IMR-90 (cell line): ENCODE measurements around the gene OR5B17. TPM values are rescaled to one million over a fixed set of nuclear protein-coding genes. Genes with fewer than 3 reads are reported as not detected.

ENCODE experiments used
- ATAC-seq: fragments of 200-7000 bp; cut with Tn5 transposase; 2 replicates; pipeline ENCODE4 v1.9.1; 2020; ENCODE audit warnings: low read depth, mild to moderate bottlenecking, moderate library complexity
- BruUV-seq: library from RNA; stranded (reverse); fragments of 400-500 nt; replicated peaks from 2 replicates; lab custom pipeline; 2021; lab: Mats Ljungman, UMichigan
- CTCF ChIA-PET: fragments of 300-600 bp; formaldehyde crosslinking; extraction: SDS; loops from one replicate; lab custom pipeline; 2021; ENCODE audit warnings: antibody characterized with exemption; lab: Yijun Ruan, JAX
- POLR2A ChIA-PET: fragments of 300-600 bp; sonication (Branson Sonifier 250); formaldehyde crosslinking; loops from one replicate; lab custom pipeline; 2022; ENCODE audit warnings: antibody characterized with exemption; ENCODE audit not compliant: unreplicated experiment; lab: Charles Lee
- DNase-seq: peaks from one replicate; pipeline ENCODE4 v3.0.0; 2013
- H2AFZ ChIP-seq: replicated peaks from 2 replicates; pipeline ENCODE3; 2013; ENCODE audit warnings: low read length, mild to moderate bottlenecking; ENCODE audit not compliant: poor library complexity
- H2AK5ac ChIP-seq: 2 replicates; pipeline ENCODE4 v1.6.1; 2013; ENCODE audit warnings: low read depth, low read length, inconsistent platforms
- H2AK9ac ChIP-seq: replicated peaks from 2 replicates; pipeline ENCODE3; 2013; ENCODE audit warnings: mild to moderate bottlenecking, low read depth, low read length, moderate library complexity; ENCODE audit not compliant: poor library complexity
- H2BK120ac ChIP-seq: 2 replicates; pipeline ENCODE4 v1.6.1; 2013; ENCODE audit warnings: low read depth, low read length, inconsistent platforms
- H2BK15ac ChIP-seq: 3 replicates; pipeline ENCODE4 v1.6.1; 2013; ENCODE audit warnings: low read depth, low read length, inconsistent platforms
- H2BK20ac ChIP-seq: 2 replicates; pipeline ENCODE4 v1.6.1; 2013; ENCODE audit warnings: low read depth, mild to moderate bottlenecking, inconsistent platforms, low read length, moderate library complexity
- H2BK5ac ChIP-seq: 2 replicates; pipeline ENCODE4 v1.6.1; 2013; ENCODE audit warnings: mild to moderate bottlenecking, low read depth, low read length, inconsistent platforms; ENCODE audit not compliant: poor library complexity, severe bottlenecking
- H3K14ac ChIP-seq: replicated peaks from 2 replicates; pipeline ENCODE4 v1.6.1; 2013; ENCODE audit warnings: low read depth, low read length, inconsistent platforms
- H3K18ac ChIP-seq: 2 replicates; pipeline ENCODE4 v1.6.1; 2013; ENCODE audit warnings: low read depth, low read length, control low read depth
- H3K23ac ChIP-seq: 2 replicates; pipeline ENCODE4 v1.6.1; 2013; ENCODE audit warnings: low read depth, low read length, inconsistent platforms
- H3K27ac ChIP-seq: 2 replicates; pipeline ENCODE4 v1.5.1; 2013; ENCODE audit warnings: mild to moderate bottlenecking, control low read depth, low read length; ENCODE audit not compliant: insufficient read depth
- H3K27me3 ChIP-seq: 2 replicates; pipeline ENCODE4 v1.6.1; 2013; ENCODE audit warnings: low read length; ENCODE audit not compliant: control insufficient read depth, insufficient read depth
- H3K36me3 ChIP-seq: 2 replicates; pipeline ENCODE4 v1.6.1; 2013; ENCODE audit warnings: low read length, mixed read lengths; ENCODE audit not compliant: control insufficient read depth, insufficient read depth
- H3K4ac ChIP-seq: 2 replicates; pipeline ENCODE4 v1.6.1; 2013; ENCODE audit warnings: low read depth, low read length, inconsistent platforms
- H3K4me1 ChIP-seq: 2 replicates; pipeline ENCODE4 v1.6.1; 2013; ENCODE audit warnings: low read length, mixed read lengths; ENCODE audit not compliant: control insufficient read depth, insufficient read depth
- H3K4me2 ChIP-seq: 2 replicates; pipeline ENCODE4 v1.6.1; 2013; ENCODE audit warnings: low read depth, mild to moderate bottlenecking, control low read depth, low read length, moderate library complexity
- H3K4me3 ChIP-seq: 2 replicates; pipeline ENCODE4 v1.5.1; 2013; ENCODE audit warnings: low read depth, mild to moderate bottlenecking, control low read depth, low read length, moderate library complexity; ENCODE audit not compliant: insufficient read depth
- H3K56ac ChIP-seq: 2 replicates; pipeline ENCODE4 v1.6.1; 2013; ENCODE audit warnings: low read length, inconsistent platforms; ENCODE audit not compliant: insufficient read depth; ENCODE audit errors: extremely low read depth
- H3K79me1 ChIP-seq, 2 experiments: 2 replicates each; pipeline ENCODE4 v1.6.1; 2013; ENCODE audit warnings: low read length in 2 of 2, inconsistent platforms in 1 of 2, low read depth in 1 of 2
- H3K9ac ChIP-seq: 2 replicates; pipeline ENCODE4 v1.6.1; 2013; ENCODE audit warnings: low read depth, low read length, control low read depth
- H3K9me1 ChIP-seq: 2 replicates; pipeline ENCODE4 v1.6.1; 2013; ENCODE audit warnings: low read length, inconsistent platforms; ENCODE audit not compliant: insufficient read depth
- H3K9me3 ChIP-seq: 2 replicates; pipeline ENCODE4 v1.6.1; 2013; ENCODE audit warnings: low read length; ENCODE audit not compliant: control insufficient read depth, insufficient read depth
- H4K20me1 ChIP-seq: 2 replicates; pipeline ENCODE4 v1.6.1; 2013; ENCODE audit warnings: low read length, inconsistent platforms; ENCODE audit not compliant: insufficient read depth
- H4K5ac ChIP-seq: 2 replicates; pipeline ENCODE4 v1.6.1; 2013; ENCODE audit warnings: mild to moderate bottlenecking, low read depth, low read length, control low read depth
- H4K8ac ChIP-seq, 2 experiments: 2 replicates each; pipeline ENCODE4 v1.6.1; 2013; ENCODE audit warnings: low read depth in 2 of 2, low read length in 2 of 2, control low read depth in 1 of 2, inconsistent platforms in 1 of 2
- H4K91ac ChIP-seq: 2 replicates; pipeline ENCODE4 v1.6.1; 2013; ENCODE audit warnings: low read depth, low read length, inconsistent platforms; ENCODE audit not compliant: insufficient read depth
- BHLHE40 ChIP-seq: fragments of 150-350 bp; IDR thresholded peaks from 2 replicates; pipeline ENCODE4 v1.6.1; 2016; ENCODE audit warnings: mild to moderate bottlenecking, low read depth, low read length
- FOS ChIP-seq: fragments of 150-350 bp; IDR thresholded peaks from 2 replicates; pipeline ENCODE4 v1.6.1; 2016; ENCODE audit warnings: low read depth, low read length
- NFE2L2 ChIP-seq: fragments of 150-350 bp; IDR thresholded peaks from 2 replicates; pipeline ENCODE4 v1.6.1; 2016; ENCODE audit warnings: low read depth, mild to moderate bottlenecking, low read length
- dilution Hi-C: fragments of 300-500 bp; cut with HindIII; formaldehyde crosslinking; loops from one replicate; pipeline ENCODE4 v1.14.3; 2018; ENCODE audit warnings: low sequenced_read_pairs; ENCODE audit not compliant: unreplicated experiment
- in situ Hi-C: fragments of 300-500 bp; cut with MboI; formaldehyde crosslinking; loops from 3 replicates; pipeline ENCODE4 v1.14.3; 2019; ENCODE audit warnings: low sequenced_read_pairs, inconsistent platforms, mixed read lengths
- intact Hi-C: fragments of 100-400 bp; cut with micrococcal nuclease; formaldehyde crosslinking; loops from 2 replicates; pipeline ENCODE4 v1.10.0; 2022
- polyA plus RNA-seq, 3 experiments: library from polyadenylated mRNA; depleted of rRNA; stranded (reverse); fragments of >200 nt; gene quantifications; 2 replicates each; pipeline ENCODE4 v1.2.3, GENCODE V29; 2012; ENCODE audit warnings: low replicate concordance in 1 of 3
- total RNA-seq: library from RNA; depleted of rRNA; stranded (reverse); fragments of >200 nt; gene quantifications from 2 replicates; pipeline ENCODE4 v1.2.3, GENCODE V29; 2012

Gene OR5B17
- total and polyA plus RNA-seq, 2 of the 4 experiments (the other 2 are of a cell fraction), result not detected

DNA sequence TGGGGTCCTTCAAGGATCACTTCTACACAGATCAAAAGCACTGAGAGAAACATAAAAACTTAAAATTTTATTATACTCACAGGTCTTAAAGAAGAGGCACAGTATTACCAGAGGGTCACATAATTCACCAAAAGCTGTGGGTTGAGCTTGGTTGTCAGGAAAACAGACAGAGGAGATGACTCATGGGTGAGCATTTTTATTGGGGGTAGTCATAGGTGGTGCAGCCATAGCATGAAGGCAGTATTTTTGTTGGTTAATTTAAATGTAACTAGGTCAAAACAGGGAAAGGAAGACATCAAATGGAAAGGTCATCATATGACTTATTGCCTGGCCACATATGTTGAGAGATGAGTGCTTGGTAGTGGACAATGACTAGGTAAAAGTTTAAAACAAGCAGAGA lies 24.2 kb downstream of the OR5B17 start:
- ATAC-seq (peak; percentile 83), DNase-seq (peak; percentile 89)
- H3K56ac ChIP-seq, result peak overlapping the region; percentile 90
- H3K18ac ChIP-seq, result peak overlapping the region; percentile 99
- peak overlapping the region; percentile 57 to 92 for H4K8ac ChIP-seq
- H3K9me1 ChIP-seq, result no peaks in the 10 kb centered on the region
- intact Hi-C loops, result loop anchor here (5.0 kb wide), 1 partner anchor 58 kb away; no protein-coding TSS in a partner anchor
- peak overlapping the region; percentile 86; the same call in 1 of the 2 replicates for H3K14ac ChIP-seq
- peak overlapping the region; percentile 96 for H2BK5ac ChIP-seq
- H2AFZ ChIP-seq, result no peak overlapping the region
- peak overlapping the region; percentile 83 for H4K91ac ChIP-seq
- peaks cover 5% of the 10 kb centered on the region; the same call in 1 of the 2 replicates for H3K4me1 ChIP-seq
- no peaks in the 10 kb centered on the region for H3K36me3 ChIP-seq
- no peaks in the 10 kb centered on the region for H3K27me3 ChIP-seq
- peaks cover 3% of the 10 kb centered on the region for H3K9me3 ChIP-seq
- peak overlapping the region; percentile 71 for H3K23ac ChIP-seq
- ChIA-PET POLR2A (interaction anchor here (1.0 kb wide), 1 partner anchor 19 kb away, joined by 3 read pairs; no protein-coding TSS in a partner anchor), CTCF (no interaction called here)
- dilution Hi-C loops, result no loop called here
- peak overlapping the region; percentile 20; the same call in 1 of the 3 replicates for H2BK15ac ChIP-seq
- peak overlapping the region; percentile 53 for H3K27ac ChIP-seq
- H3K4me2 ChIP-seq, result peak overlapping the region; percentile 66; the same call in 1 of the 2 replicates
- peak overlapping the region; percentile 90 for H2BK120ac ChIP-seq
- H4K20me1 ChIP-seq, result no peaks in the 10 kb centered on the region
- no peak overlapping the region; the same call in 1 of the 2 replicates for H3K9ac ChIP-seq
- peak overlapping the region; percentile 91 for H4K5ac ChIP-seq
- no peak overlapping the region for H3K4me3 ChIP-seq
- H2AK5ac ChIP-seq, result peak overlapping the region; percentile 65; the same call in 1 of the 2 replicates
- TF ChIP-seq NFE2L2, result no peak
- TF ChIP-seq FOS, result peak; percentile 87
- TF ChIP-seq BHLHE40, result peak; percentile 42; the same call in 1 of the 2 replicates
- H2BK20ac ChIP-seq, result peak overlapping the region; percentile 96
- in situ Hi-C loops, result no loop called here
- H3K4ac ChIP-seq, result peak overlapping the region; percentile 83; the same call in 1 of the 2 replicates
- H2AK9ac ChIP-seq, result no peak overlapping the region
- BruUV-seq, result no TSS peak
- H3K79me1 ChIP-seq, result no peaks in the 10 kb centered on the region
